GM18517 (cell line): ENCODE results near the gene ARPC3.
A peak's percentile ranks its signal among the peaks of the same experiment; 100 is the strongest.
"Not testable (repeated sequence)": the region's sequence is repeated elsewhere in the genome, so short reads cannot be mapped to it uniquely, and the experiment has no call there.

Experiments used
- ATAC-seq: cut with Tn5 transposase; IDR thresholded peaks from one replicate; pipeline ENCODE4 v1.9.1; 2021; ENCODE audit warnings: mild to moderate bottlenecking, moderate library complexity; ENCODE audit not compliant: unreplicated experiment

Gene ARPC3

GRCh38 chr12:110449799-110450497 lies at the start of gene ARPC3:
Gene ARPC3 (minus strand): TSS chr12:110450337. CDS start chr12:110450260, 77 bp downstream.
- peak; percentile 89 for ATAC-seq

DNA sequence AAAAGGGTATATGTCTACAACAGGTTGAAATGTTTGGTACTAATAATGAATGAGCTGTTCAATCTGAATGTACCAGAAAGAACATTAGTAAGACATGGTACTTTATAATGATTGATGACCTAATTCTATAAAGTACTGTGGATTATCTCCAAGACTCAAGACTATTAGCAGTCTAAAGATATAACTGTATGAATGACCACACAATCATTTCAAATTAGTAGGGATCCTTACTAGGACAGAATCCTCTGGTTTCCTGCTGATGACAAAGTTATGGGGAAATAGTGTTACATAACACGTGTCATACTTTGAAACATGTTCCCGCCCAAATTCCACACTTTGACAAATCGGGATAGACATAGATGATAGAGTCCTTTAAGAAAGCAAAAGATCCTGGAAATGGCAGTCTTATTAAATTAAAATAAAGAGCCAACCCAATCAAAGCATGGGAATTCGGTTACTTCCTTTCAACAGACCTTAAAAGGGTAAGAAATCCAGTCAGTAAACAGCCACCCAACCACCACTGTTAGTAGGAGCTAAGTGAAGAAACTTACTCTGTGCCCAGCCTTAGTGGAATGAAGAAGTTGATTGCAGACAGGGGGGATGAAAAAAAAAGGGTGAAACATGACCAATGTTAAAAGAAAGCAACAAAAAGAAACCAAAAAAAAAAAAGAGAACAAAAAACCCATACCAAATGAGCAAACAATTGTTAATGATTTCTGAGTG lies 49.0 kb upstream of the ARPC3 start:
- no peak for ATAC-seq

DNA sequence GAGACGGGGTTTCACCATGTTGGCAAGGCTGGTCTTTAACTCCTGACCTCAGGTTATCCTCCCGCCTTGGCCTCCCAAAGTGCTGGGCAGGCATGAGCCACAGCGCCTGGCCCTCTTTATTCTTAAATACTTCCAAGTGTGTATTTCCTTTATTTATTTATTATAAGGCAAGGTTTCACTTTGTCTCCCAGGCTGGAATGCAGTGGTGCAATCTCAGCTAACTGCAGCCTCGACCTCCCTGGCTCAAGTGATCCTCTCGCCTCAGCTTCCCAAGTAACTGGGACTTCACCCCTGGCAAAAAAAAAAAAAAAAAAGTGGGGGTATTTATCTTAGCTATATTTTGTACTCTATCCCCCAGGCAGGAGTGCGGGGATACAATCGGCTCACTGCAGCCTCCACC lies 25.3 kb upstream of the ARPC3 start:
- no peak for ATAC-seq

- peak; percentile 86 for ATAC-seq
These were observed 18.3 kb upstream of the ARPC3 start, which contains the start of the genes FAM216A and GPN3 for GRCh38 chr12:110468214-110469048. Gene FAM216A (plus strand): TSS chr12:110468845. CDS start chr12:110468876, 31 bp downstream. Gene GPN3 (minus strand): TSS chr12:110468257. CDS start chr12:110468203, 54 bp downstream.

GRCh38 chr12:110467847-110468213 lies 17.7 kb upstream of the ARPC3 start:
- ATAC-seq, result no peak

GRCh38 chr12:110466791-110467190 lies 16.7 kb upstream of the ARPC3 start:
- ATAC-seq, result no peak

DNA sequence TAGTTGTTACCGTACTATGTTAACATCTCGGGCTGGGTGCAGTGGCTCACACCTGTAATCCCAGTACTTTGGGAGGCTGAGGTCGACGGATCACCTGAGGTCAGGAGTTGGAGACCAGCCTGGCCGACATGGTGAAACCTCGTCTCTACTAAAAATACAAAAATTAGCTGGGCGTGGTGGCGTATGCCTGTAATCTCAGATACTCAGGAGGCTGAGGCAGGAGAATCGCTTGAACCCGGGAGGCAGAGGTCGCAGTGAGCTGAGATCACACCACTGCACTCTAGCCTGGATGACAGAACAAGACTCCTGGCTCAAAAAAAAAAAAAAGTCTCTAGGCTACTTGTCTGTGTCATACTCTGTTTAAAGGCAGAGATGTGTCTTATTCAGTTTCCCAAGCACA lies 15.6 kb upstream of the ARPC3 start:
- ATAC-seq, result not testable (repeated sequence)

DNA sequence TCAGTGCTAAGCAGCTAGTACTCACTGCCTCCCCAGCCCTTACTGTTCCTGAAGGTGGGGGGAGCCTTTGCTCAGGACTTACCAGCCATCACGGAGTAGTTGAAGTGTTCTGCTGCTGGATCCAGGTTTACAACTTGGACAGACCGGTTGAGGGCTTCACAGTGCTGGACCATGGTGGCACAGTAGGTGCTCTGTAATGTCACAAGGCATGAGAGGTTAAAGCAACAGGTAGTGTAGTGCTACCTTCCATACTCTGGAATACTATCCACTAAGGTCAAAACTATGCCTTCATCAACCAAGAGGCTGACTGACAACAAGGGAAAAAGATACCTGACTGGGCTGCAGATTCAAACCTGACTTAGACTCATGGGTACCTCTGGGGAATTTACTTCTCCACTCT lies 14.9 kb upstream of the ARPC3 start:
- no peak for ATAC-seq

DNA sequence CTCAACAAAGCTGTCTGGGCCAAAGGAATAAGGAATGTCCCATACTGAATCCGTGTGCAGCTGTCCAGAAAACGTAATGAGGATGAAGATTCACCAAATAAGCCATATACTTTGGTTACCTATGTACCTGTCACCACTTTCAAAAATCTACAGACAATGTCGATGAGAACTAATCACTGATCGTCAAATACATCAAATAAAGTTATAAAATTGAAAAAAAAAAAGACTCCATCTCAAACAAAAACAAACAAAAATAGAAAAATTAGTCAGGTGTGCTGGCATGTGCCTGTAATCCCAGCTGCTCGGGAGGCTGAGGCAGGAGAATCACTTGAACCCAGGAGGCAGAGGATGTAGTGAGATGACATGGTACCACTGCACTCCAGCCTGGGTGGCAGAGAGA lies 11.1 kb upstream of the ARPC3 start:
- not testable (repeated sequence) for ATAC-seq

DNA sequence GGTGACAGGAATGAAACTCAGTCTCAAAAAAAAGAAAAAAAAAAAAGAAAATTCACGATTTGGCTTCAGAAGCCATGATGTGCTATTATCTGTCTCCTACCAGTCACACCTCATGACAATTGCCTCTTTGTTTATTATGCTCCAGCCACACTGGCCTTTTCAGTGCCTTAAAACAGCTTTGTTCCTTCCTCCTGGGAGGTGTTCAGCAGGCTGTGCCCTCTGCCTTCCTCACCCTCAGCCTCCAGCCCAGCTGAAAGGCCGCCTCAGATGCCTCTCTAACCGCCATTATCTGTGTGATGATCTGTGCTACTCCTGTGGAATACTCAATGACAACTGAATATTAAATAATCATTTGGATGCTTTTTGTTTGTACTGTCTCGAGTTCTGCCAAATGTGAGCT lies 8.6 kb upstream of the ARPC3 start:
- no peak for ATAC-seq

GRCh38 chr12:110453569-110454296 lies 3.6 kb upstream of the ARPC3 start:
- no peak for ATAC-seq

- no peak for ATAC-seq
These were observed 1.1 kb upstream of the ARPC3 start for GRCh38 chr12:110451263-110451662.

DNA sequence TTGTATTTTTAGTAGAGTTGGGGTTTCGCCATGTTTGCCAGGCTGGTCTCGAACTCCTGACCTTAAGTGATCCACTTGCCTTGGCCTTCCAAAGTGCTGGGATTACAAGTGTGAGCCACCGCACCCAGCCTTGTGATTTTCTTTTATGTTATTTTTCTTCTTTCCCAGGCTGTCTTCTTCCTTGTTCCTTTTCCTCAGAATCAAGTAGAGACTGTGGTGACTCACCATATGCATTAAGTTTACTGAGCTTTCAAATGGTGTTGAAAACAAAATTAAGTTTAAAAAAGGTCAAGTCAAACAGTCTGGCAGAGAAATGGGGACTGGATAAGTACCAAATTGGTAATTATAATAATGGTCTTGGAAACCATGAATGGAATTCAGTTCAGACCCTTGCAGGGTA lies 5.7 kb downstream of the ARPC3 start:
- no peak for ATAC-seq

- ATAC-seq, result no peak
These were observed 13.9 kb downstream of the ARPC3 start for GRCh38 chr12:110436231-110436630.

GRCh38 chr12:110431957-110432587 lies 18.1 kb downstream of the ARPC3 start:
- peak; percentile 10 for ATAC-seq

DNA sequence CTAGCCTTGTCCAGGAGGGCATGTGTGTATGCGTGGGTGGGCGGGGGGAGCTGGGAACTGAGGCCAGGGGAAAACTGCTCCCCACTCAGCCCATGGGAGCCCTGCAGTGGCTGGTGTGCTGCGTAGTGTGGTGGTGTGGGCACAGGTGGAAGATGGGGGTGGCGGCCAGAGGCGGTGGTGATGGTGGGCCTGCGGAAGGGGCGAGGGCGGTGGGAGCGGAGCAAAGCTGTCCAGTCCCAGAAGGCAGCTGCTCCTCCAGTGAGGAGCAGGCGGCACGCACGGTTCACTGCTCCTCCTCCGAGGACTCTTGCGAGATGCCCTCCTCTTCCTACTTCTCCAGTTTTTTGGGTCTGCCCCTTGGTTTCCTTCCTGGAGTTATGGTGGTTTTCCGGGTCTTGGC lies 20.5 kb downstream of the ARPC3 start:
- not testable (repeated sequence) for ATAC-seq

DNA sequence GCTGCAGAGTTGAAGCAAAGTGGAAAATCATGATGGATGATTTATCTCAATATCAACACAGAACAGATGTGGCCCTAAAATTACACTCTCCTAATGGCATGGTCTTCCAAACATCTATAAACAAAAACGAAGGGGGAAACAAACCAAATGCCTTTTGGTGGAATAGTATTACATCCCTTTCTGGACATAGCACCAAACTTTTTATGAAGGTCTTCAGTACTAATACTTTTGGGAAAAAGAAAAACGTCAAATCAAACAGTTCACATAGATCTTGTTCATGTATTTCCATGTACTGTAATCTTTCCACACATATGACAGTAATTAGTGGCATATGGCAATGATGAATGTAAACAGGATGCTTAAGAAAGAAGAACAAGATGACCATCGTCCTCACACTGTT lies 23.7 kb downstream of the ARPC3 start:
- ATAC-seq, result no peak

GRCh38 chr12:110424237-110424636 lies 25.9 kb downstream of the ARPC3 start:
- no peak for ATAC-seq

DNA sequence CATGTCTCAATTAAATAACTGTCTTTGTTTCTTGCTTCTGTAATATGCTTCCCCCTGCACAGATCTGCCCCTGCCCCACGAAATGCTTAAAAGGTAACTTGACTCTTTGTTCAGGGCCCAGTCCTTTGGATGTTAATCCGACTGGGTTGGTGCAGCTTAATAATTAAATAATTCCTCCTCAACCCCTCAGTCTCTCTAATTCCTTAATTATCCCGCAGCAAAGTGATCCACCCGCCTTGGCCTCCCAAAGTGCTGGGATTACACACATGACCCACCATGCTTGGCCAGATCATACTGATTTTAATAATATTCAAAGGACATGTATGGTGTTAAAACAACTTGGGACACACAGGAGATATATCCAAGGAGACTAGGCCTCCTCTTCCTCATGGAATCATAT lies 28.4 kb downstream of the ARPC3 start:
- ATAC-seq, result no peak

DNA sequence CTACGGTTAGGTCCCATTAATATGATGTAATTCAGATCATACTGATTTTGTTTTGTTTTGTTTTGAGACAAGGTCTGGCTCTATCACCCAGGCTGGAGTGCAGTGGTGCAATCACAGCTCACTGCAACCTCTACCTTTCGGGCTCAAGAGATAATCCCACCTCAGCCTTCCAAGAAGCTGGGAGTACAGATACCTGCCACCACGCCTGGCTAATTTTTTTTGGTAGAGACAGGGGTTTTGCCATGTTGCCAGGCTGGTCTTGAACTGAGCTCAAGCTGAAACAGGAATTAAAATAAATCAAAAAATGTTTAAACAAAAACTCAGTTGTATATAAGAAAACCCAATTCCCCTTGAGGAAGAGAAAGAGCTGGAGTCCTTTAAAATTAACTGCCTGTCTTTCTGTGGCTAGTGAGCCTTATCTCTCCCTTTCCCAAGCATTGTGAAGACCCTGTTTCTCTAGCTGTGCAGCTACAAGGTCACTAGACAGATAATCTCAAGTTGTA lies 28.9 kb downstream of the ARPC3 start:
- ATAC-seq, result no peak
